SU-DHL-6 (cell line): ENCODE data around the gene CNIH2.

Experiments used
- EZH2phosphoT487 ChIP-seq: fragments of 200-600 bp; sonication (generic), shearing (Covaris generic); conservative IDR thresholded peaks from 2 replicates; pipeline ENCODE4 v1.6.1; 2018; ENCODE audit warnings: mild to moderate bottlenecking, antibody characterized with exemption, low read length, moderate library complexity, mixed read lengths
- TF ChIP-seq, protein P1 (sequence below): fragments of 200-600 bp; sonication (generic); IDR thresholded peaks from one replicate; pipeline ENCODE4 v1.5.1; 2017; ENCODE audit warnings: antibody characterized with exemption, mild to moderate bottlenecking, low read length, moderate library complexity; ENCODE audit not compliant: insufficient read depth, poor library complexity, severe bottlenecking

DNA sequence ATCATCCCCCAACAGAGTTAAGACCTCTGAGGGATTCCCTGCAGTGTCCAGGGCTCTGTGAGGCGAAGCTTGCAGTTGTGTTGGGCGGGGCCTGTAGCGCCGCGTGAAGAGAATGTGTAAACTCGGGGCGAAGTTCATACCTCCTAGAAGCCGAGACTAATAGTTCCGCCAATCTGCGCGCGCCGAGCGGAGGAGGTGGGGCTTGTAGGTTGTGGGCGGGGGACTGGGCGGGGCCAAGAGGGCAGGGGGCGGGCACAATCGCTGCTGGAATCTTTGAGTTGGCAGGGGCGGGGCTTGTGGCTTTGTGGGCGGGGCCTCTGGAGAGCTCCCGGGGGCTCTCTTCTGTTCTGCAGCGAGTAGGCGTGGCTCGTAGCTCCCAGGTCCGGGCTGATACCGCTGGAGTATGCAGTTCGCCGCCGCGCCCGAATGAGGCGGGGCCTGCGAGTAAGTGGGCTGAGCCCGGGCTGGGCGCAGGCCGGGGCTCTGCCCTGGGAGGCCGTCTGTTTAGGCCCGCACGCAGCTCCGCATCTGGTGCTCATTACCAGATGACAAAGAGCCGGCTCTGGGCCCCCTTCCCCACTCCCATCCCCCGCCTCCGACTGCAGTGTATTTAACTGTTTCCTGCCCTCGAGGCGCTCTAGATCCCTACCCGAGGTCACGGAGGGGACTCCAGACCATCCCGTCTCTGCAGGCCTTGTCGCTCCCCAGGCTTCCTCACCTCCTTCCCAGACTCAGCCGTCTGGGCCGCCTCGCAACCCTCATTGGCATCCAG is 34.8 kb downstream of the CNIH2 start:
- TF ChIP-seq, protein P1, sequence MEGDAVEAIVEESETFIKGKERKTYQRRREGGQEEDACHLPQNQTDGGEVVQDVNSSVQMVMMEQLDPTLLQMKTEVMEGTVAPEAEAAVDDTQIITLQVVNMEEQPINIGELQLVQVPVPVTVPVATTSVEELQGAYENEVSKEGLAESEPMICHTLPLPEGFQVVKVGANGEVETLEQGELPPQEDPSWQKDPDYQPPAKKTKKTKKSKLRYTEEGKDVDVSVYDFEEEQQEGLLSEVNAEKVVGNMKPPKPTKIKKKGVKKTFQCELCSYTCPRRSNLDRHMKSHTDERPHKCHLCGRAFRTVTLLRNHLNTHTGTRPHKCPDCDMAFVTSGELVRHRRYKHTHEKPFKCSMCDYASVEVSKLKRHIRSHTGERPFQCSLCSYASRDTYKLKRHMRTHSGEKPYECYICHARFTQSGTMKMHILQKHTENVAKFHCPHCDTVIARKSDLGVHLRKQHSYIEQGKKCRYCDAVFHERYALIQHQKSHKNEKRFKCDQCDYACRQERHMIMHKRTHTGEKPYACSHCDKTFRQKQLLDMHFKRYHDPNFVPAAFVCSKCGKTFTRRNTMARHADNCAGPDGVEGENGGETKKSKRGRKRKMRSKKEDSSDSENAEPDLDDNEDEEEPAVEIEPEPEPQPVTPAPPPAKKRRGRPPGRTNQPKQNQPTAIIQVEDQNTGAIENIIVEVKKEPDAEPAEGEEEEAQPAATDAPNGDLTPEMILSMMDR = no peak
- TF ChIP-seq EZH2phosphoT487 = no peak
